Keratinocyte (primary cell): ENCODE measurements around the gene CSNK2A1. TPM values are rescaled to one million over a fixed set of nuclear protein-coding genes. Genes with fewer than 3 reads are reported as not detected.

ENCODE experiments used
- DNase-seq: peaks from one replicate; pipeline ENCODE4 v3.0.0-alpha.2; 2011; ENCODE audit warnings: low read depth, missing footprints, low spot score
- FAIRE-seq: peaks from 2 replicates; lab custom pipeline; 2011; peaks lifted over from hg19 to GRCh38; lab: Jason Lieb, UNC
- H2AFZ ChIP-seq: 2 replicates; pipeline ENCODE4 v1.6.0; 2012; ENCODE audit warnings: low read length, control low read depth, inconsistent platforms; ENCODE audit not compliant: control insufficient read depth
- H3K27ac ChIP-seq: 2 replicates; pipeline ENCODE4 v1.5.1; 2011; ENCODE audit warnings: low read length; ENCODE audit not compliant: control insufficient read depth, insufficient read depth
- H3K27me3 ChIP-seq: 3 replicates; pipeline ENCODE4 v1.6.0; 2011; ENCODE audit warnings: low read length; ENCODE audit not compliant: control insufficient read depth, insufficient read depth; ENCODE audit errors: extremely low read depth
- H3K36me3 ChIP-seq, 2 experiments: 2 replicates in 1 of 2; 3 replicates in 1 of 2; pipeline ENCODE4 v1.5.1; 2011; ENCODE audit warnings: low read length in 2 of 2, mild to moderate bottlenecking in 1 of 2; ENCODE audit not compliant: control insufficient read depth in 2 of 2, insufficient read depth in 2 of 2; ENCODE audit errors: extremely low read depth in 1 of 2
- H3K4me1 ChIP-seq: 3 replicates; pipeline ENCODE4 v1.5.1; 2011; ENCODE audit warnings: low read length; ENCODE audit not compliant: control insufficient read depth, insufficient read depth; ENCODE audit errors: extremely low read depth
- H3K4me2 ChIP-seq: 3 replicates; pipeline ENCODE4 v1.6.0; 2011; ENCODE audit warnings: low read depth, low read length; ENCODE audit not compliant: control insufficient read depth, insufficient read depth; ENCODE audit errors: extremely low read depth
- H3K4me3 ChIP-seq, 3 experiments: fragments of 200-600 bp in 1 of 3; sonication (generic) in 1 of 3; 2 replicates in 2 of 3; 3 replicates in 1 of 3; pipeline ENCODE4 v1.5.1; 2011 to 2016; ENCODE audit warnings: low read length in 3 of 3, mild to moderate bottlenecking in 3 of 3, control low read depth in 2 of 3, inconsistent platforms in 1 of 3, low read depth in 1 of 3, mixed read lengths in 1 of 3, mixed run types in 1 of 3, moderate library complexity in 1 of 3; ENCODE audit not compliant: control insufficient read depth in 2 of 3, insufficient read depth in 2 of 3; ENCODE audit errors: extremely low read depth in 1 of 3
- H3K79me2 ChIP-seq: 2 replicates; pipeline ENCODE4 v1.6.0; 2012; ENCODE audit warnings: low read length; ENCODE audit not compliant: control insufficient read depth, insufficient read depth
- H3K9ac ChIP-seq: 3 replicates; pipeline ENCODE4 v1.6.0; 2011; ENCODE audit warnings: low read length; ENCODE audit not compliant: control insufficient read depth, insufficient read depth; ENCODE audit errors: extremely low read depth
- H3K9me1 ChIP-seq: 3 replicates; pipeline ENCODE4 v1.6.0; 2011; ENCODE audit warnings: low read length; ENCODE audit not compliant: control insufficient read depth, insufficient read depth; ENCODE audit errors: extremely low read depth
- H3K9me3 ChIP-seq: 2 replicates; pipeline ENCODE4 v1.5.1; 2012; ENCODE audit warnings: low read depth, low read length; ENCODE audit not compliant: control insufficient read depth
- H4K20me1 ChIP-seq: 3 replicates; pipeline ENCODE4 v1.6.0; 2011; ENCODE audit warnings: low read length; ENCODE audit not compliant: control insufficient read depth, insufficient read depth; ENCODE audit errors: extremely low read depth
- EZH2 ChIP-seq: IDR thresholded peaks from one replicate; pipeline ENCODE4 v1.6.1; 2012; ENCODE audit warnings: inconsistent platforms, mild to moderate bottlenecking, low read length, moderate library complexity
- dilution Hi-C: fragments of 300-500 bp; cut with MboI; formaldehyde crosslinking; loops from one replicate; pipeline ENCODE4 v1.7.0; 2020; ENCODE audit warnings: low sequenced_read_pairs; ENCODE audit not compliant: extremely low pct_ligation_motif_present
- polyA plus RNA-seq, 5 experiments: library from polyadenylated mRNA; depleted of rRNA in 3 of 5; stranded (reverse) in 3 of 5; stranded (forward) in 1 of 5; unstranded in 1 of 5; fragments of >200 nt; gene quantifications; 1 replicate in 1 of 5; 2 replicates in 3 of 5; 3 replicates in 1 of 5; pipeline versions ENCODE4 v1.2.1 to v1.2.3, GENCODE V29; 2011 to 2012; ENCODE audit warnings: missing spikeins in 2 of 5, low read depth in 1 of 5, low replicate concordance in 1 of 5
- TF ChIP-seq, protein P1 (sequence below), 3 experiments: IDR thresholded peaks in 1 of 3; conservative IDR thresholded peaks in 1 of 3; optimal IDR thresholded peaks in 1 of 3; 2 replicates in 2 of 3; 3 replicates in 1 of 3; pipeline versions ENCODE3 to v1.5.1; 2011; ENCODE audit warnings: low read length in 3 of 3, mild to moderate bottlenecking in 3 of 3, moderate library complexity in 2 of 3, control low read depth in 1 of 3, inconsistent platforms in 1 of 3; ENCODE audit not compliant: insufficient read depth in 2 of 3; ENCODE audit errors: extremely low read depth in 1 of 3

The CSNK2A1 gene
- polyA plus RNA-seq, 1 donor (not counting 4 experiments of a cell fraction or from before 2014, with no cell fraction given): 122 TPM

DNA sequence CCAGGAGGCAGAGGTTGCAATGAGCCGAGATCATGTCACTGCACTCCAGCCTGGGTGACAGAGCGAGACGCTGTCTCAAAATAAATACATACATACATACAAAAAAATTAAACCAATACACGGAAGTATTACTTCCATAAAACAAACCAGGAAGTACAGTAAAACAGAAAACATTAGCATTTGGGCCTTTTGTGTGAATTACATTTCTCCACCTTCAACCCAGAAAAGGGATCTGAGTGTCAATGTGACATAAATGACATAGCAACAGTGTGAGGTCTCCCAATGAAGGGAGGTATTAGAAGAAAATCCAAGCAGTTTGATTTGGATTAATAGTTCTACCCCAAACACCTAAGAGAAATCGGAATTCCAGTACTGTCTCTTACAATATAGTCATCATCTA is 10.1 kb downstream of the CSNK2A1 start:
- Histone ChIP-seq H3K27me3 (no peaks in the 10 kb centered on the region), H3K9me1 (no peaks in the 10 kb centered on the region), H3K79me2 (peaks cover 91% of the 10 kb centered on the region), H3K27ac (no peak overlapping the region), H3K4me2 (no peak overlapping the region), H3K4me3 (no peak overlapping the region), H3K36me3 (peaks cover 0 to 9% of the 10 kb centered on the region in 2 experiments), H3K9me3 (no peaks in the 10 kb centered on the region), H2AFZ (no peak overlapping the region), H3K4me1 (peaks cover 29% of the 10 kb centered on the region), H4K20me1 (peaks cover 4% of the 10 kb centered on the region), H3K9ac (no peak overlapping the region)
- TF ChIP-seq, protein P1, sequence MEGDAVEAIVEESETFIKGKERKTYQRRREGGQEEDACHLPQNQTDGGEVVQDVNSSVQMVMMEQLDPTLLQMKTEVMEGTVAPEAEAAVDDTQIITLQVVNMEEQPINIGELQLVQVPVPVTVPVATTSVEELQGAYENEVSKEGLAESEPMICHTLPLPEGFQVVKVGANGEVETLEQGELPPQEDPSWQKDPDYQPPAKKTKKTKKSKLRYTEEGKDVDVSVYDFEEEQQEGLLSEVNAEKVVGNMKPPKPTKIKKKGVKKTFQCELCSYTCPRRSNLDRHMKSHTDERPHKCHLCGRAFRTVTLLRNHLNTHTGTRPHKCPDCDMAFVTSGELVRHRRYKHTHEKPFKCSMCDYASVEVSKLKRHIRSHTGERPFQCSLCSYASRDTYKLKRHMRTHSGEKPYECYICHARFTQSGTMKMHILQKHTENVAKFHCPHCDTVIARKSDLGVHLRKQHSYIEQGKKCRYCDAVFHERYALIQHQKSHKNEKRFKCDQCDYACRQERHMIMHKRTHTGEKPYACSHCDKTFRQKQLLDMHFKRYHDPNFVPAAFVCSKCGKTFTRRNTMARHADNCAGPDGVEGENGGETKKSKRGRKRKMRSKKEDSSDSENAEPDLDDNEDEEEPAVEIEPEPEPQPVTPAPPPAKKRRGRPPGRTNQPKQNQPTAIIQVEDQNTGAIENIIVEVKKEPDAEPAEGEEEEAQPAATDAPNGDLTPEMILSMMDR (optimal IDR thresholded peaks at IDR 0.05 in 1 of 3, IDR thresholded peaks at IDR 0.05 in 1 of 3, conservative IDR thresholded peaks at IDR 0.05 in 1 of 3; ENCODE audit: extremely low read depth in 1 of 3, insufficient read depth in 2 of 3, low read length in 3 of 3): no peak
- FAIRE-seq: no peak
- no peak for DNase-seq
- dilution Hi-C loops: no loop called here

- peaks cover 0 to 13% of the 10 kb centered on the region in 2 experiments for H3K36me3 ChIP-seq
- peaks cover 27% of the 10 kb centered on the region for H3K4me1 ChIP-seq
- TF ChIP-seq EZH2: no peak
- TF ChIP-seq, protein P1 (optimal IDR thresholded peaks at IDR 0.05 in 1 of 3, IDR thresholded peaks at IDR 0.05 in 1 of 3, conservative IDR thresholded peaks at IDR 0.05 in 1 of 3; ENCODE audit: extremely low read depth in 1 of 3, insufficient read depth in 2 of 3, low read length in 3 of 3): no peak
- DNase-seq (no peak), FAIRE-seq (no peak)
- H3K27ac ChIP-seq: no peak overlapping the region
- no peak overlapping the region for H2AFZ ChIP-seq
- no peak overlapping the region for H3K9ac ChIP-seq
- no peaks in the 10 kb centered on the region for H3K9me1 ChIP-seq
- H3K4me3 ChIP-seq: no peak overlapping the region
- no peaks in the 10 kb centered on the region for H3K27me3 ChIP-seq
- no peaks in the 10 kb centered on the region for H3K9me3 ChIP-seq
- H3K79me2 ChIP-seq: peaks cover 91% of the 10 kb centered on the region
- peaks cover 4% of the 10 kb centered on the region for H4K20me1 ChIP-seq
- H3K4me2 ChIP-seq: no peak overlapping the region
- dilution Hi-C loops: no loop called here
Observed at GRCh38 chr20:532530-532929, 11.1 kb downstream of the CSNK2A1 start.
